GM19351 (cell line): ENCODE data around the gene C19orf47.

Experiments used
- ATAC-seq: cut with Tn5 transposase; IDR thresholded peaks from one replicate; pipeline ENCODE4 v1.9.1; 2021; ENCODE audit warnings: mild to moderate bottlenecking, moderate library complexity; ENCODE audit not compliant: unreplicated experiment

C19orf47 gene

DNA sequence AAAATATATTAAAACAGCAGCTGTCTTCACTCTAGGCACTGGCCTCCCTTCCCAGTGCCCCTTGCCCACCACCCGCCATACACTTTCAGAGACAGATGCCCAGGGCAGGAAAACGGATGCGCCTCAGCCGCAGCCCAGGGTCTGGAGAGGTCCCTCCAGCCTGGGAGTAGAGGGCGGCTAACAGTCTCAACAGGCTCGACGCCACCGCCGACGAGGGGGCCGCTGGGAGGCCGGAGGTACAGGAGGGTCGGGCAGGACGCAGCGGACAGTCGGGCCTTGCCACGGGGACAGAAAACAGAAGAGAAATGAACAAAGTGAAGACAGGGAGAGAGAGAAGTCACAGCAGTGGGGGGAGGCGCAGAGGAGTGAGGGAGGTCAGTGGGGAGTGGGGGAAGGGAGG is 27.1 kb downstream of the C19orf47 start:
- ATAC-seq: no peak

GRCh38 chr19:40320558-40320935 is 27.6 kb downstream of the C19orf47 start:
- no peak for ATAC-seq

GRCh38 chr19:40317338-40317737 is 30.9 kb downstream of the C19orf47 start:
- no peak for ATAC-seq

GRCh38 chr19:40315812-40316470 is 32.3 kb downstream of the C19orf47 start:
- no peak for ATAC-seq

DNA sequence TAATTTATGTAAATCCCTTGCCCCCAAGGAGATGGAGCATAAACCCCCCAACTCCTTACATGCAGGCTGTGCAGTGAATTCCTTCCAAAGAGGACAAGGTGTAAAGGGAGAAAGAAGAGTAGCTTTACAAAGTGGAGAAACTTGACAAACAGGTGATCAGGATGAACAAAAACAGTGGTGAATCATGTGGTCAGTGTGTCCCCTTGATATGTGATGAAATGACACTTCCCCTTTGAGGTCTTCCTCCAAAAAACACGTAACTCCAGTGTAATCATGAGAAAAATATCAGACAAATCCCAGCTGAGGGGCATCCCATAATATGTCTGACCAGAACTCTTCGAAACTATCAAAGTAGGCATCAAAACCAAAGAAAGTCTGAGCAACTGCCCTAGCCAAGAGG is 33.5 kb downstream of the C19orf47 start:
- ATAC-seq: no peak

DNA sequence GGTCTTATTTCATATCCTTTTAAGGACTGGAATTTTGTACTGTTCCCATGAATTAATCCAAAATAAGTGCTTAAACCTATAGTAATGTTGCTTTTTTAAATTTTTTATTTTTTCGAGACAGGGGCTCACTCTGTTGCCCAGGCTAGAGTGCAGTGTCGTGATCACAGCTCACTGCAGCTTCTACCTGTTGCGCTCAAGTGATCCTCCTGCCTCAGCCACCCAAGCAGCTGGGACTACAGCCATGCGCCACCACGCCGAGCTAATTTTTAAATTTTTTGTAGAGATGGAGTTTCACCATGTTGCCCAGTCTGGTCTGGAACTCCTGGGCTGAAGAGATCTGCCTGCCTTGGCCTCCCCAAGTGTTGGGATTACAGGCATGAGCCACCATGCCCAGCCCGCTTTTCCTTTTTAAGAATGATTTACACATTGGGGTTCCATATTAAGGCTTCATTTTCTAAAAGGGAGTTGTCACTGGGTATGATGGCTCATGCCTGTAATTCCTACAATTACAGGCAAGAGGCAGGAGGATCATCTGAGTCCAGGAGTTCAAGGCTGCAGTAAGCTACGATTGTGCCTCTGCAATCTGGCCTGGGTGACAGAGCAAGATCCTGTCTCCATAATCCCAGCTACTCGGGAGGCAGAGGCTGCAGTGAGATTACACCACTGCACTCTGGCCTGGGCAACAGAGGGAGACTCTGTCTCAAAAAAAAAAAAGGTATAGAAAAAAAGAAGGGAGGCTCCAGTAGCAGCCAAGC is 34.8 kb downstream of the C19orf47 start:
- ATAC-seq: no peak

GRCh38 chr19:40312533-40312932 is 35.7 kb downstream of the C19orf47 start:
- no peak for ATAC-seq

- no peak for ATAC-seq
These were observed 38.5 kb downstream of the C19orf47 start for GRCh38 chr19:40309666-40310065.

DNA sequence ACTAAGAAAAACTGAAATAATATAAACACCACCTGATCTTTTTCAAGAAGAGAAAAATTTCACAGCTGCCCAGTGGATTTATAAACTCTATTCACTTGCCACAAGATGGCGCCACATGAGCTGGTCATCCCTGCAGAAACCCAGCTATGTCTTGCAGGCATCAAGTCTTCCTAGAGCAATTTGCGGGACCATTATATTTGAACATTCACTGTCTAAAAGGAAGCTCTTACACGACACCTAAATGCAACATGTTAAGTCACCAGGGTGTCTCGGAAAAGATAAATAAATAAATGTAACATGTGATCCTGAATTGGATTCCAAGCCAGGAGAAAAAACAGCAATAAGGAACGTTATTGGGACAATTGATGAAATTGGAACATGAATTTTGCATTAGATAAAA is 42.8 kb downstream of the C19orf47 start:
- ATAC-seq: no peak

DNA sequence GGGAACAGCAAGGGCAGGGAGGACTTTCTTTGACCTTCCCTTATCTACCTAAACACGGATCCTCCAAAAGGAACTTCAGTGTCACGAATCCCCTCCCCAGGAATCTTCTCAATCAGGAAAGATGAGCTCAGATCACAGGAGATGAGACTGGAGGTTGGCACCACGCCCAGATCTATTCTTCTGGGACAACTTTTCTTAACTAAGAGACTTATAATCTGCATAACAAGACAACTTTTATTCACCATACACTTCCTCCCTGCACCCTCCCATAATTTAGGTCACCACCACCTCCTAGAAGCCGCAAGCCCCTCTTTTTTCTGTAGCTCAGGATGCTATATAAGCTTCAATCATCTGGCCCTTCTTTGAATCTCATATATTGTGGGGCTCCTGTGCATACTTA is 43.9 kb downstream of the C19orf47 start:
- ATAC-seq: no peak

GRCh38 chr19:40303765-40304164 is 44.4 kb downstream of the C19orf47 start:
- ATAC-seq: no peak

GRCh38 chr19:40302224-40303011 is 45.8 kb downstream of the C19orf47 start:
- ATAC-seq: no peak

DNA sequence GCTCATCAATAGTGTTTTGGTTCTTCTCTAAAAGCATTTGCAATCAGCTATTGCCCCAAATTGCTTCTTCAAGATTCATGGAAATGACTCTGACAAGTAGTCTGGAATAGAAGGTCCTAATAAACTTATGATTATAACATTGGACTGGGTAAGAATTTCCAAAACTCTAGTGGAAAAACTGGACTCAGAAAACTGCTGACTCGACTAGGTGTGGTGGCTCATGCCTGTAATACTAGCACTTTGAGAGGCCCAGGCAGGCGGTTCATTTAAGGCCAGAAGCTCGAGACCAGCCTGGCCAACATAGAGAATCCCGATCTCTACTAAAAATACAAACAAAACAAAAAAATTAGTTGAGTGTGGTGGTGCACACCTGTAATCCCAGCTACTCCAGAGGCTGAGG is 47.5 kb downstream of the C19orf47 start:
- ATAC-seq: no peak

- ATAC-seq: no peak
These were observed 50.2 kb downstream of the C19orf47 start for GRCh38 chr19:40298026-40298425.

DNA sequence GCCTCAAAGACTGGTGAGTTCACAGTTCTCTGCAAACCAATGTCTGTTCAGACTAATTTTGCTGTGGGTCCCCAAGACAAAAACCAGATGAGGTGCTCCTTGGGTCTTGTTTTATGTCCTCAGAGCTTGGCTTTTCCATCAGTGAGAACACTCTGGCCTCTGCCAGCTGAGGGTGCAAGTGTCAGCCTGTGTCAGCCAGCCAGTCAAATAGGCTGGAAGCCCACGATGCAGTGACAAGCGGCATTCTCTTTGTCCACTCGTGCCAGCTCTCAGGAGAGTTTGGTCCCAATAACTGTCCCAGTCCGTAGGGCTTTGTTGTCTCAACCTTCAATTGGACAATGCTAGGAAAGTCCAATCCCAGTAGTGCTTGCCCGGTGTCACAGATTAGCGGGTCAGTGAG is 53.6 kb downstream of the C19orf47 start:
- ATAC-seq: no peak

DNA sequence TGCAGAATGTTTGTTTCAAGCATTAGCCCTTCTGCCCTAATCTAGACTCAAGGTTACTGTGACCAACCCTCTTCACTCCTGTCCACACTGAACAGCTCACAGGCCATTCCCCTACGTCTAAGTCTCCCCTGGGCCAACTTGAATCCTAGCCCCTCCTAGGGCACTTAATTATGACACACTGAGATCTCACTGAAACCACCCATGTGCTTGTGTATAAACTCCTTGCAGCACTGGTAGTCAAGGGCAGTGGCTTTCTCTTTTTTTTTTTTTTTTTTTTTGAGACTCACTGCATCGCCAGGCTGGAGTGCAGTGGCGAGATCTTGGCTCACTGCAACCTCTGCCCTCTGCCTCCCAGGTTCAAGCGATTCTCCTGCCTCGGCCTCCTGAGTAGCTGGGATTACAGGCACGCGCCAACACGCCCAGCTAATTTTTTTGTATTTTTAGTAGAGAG is 61.2 kb downstream of the C19orf47 start:
- ATAC-seq: no peak

GRCh38 chr19:40286235-40286970 is 61.8 kb downstream of the C19orf47 start:
- ATAC-seq: no peak

GRCh38 chr19:40285353-40286234 is 62.6 kb downstream of the C19orf47 start:
- peak; percentile 87 for ATAC-seq

DNA sequence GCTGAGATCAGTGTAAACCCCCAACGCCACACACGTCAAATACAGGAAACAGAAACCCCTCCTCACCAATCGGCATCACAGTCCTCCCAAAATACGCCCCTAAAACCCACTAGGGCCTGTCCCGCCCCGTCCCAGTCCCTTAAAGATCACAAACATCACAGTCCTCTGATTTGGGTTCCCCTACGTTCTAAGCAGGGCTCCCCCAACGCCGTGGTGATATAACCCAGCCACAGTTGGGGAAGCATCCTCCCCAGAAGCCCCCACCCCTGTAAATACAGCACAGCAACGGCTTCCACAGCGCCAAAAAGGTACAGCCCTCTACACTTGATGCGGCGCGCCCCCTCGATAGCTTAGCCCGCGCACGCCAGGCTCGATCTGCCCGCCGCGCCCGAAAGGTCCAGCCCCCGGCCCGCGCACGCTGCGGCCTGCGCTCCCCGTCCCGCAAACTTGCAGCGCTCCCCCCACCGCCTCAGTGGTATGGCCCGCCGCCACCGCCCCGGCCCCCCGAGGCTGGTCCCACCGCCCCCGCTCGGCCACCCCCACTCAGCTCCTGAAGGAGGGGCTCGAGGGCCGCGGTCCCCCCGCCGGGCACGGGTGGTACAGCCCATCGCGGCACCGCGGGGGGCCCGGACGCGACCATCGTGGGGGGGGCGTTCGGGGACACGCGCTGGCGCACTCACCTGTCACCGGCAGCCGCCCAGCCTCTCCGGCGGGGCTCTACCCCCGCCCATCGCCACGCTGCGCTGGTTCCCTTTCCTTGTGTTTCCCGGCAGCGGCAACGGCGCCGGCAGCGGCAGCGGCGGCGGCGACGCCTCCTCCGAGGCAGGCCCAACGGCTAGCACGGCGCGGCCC is 63.5 kb downstream of the C19orf47 start, which contains the start of gene AKT2:
AKT2 (minus strand) TSS at position 845 of the 852 bp plus-strand sequence. CDS start 20,078 bp downstream, outside the sequence.
- peak; percentile 24 for ATAC-seq
